ENCODE measurements around the gene FRAS1.
A peak's percentile ranks its signal among the peaks of the same experiment; 100 is the strongest.
"Not testable (repeated sequence)": the region's sequence is repeated elsewhere in the genome, so short reads cannot be mapped to it uniquely, and the experiment has no call there.

Gene FRAS1

GRCh38 chr4:78547899-78548298, 490.8 kb downstream of the FRAS1 start:
- not testable (repeated sequence) for H3K4me3 ChIP-seq, H3K27ac ChIP-seq

GRCh38 chr4:78548889-78549288, 491.8 kb downstream of the FRAS1 start:
- not testable (repeated sequence) for H3K27ac ChIP-seq, H3K4me3 ChIP-seq

- Histone ChIP-seq H3K27ac (peak within 1 kb of the TSS in 17 of 21 experiments; percentile 15 to 85 (median 61)), H3K4me3 (peak within 1 kb of the TSS; percentile 33 to 57 (median 48))
These were observed 494.6 kb downstream of the FRAS1 start, which contains the start of gene ANXA3 for GRCh38 chr4:78551420-78552351. Gene ANXA3, plus strand, starts transcription at chr4:78551770. Its CDS starts 2,704 bp downstream, at chr4:78554474.

- peak overlapping the region; percentile 33 to 57 (median 48) for H3K4me3 ChIP-seq
- H3K27ac ChIP-seq, result peak overlapping the region in 9 of 21 experiments; percentile 15 to 85 (median 71)
These were observed 495.4 kb downstream of the FRAS1 start for GRCh38 chr4:78552389-78553042.

GRCh38 chr4:78553043-78553396, 495.9 kb downstream of the FRAS1 start:
- Histone ChIP-seq H3K4me3 (no peak overlapping the region), H3K27ac (peak overlapping the region in 2 of 21 experiments; percentile 22 to 38)

GRCh38 chr4:78553529-78554060, 496.5 kb downstream of the FRAS1 start:
- H3K4me3 ChIP-seq, result no peak overlapping the region
- H3K27ac ChIP-seq, result peak overlapping the region in 1 of 21 experiments; percentile 22

GRCh38 chr4:78556665-78557064, 499.5 kb downstream of the FRAS1 start:
- Histone ChIP-seq H3K27ac (no peak overlapping the region), H3K4me3 (no peak overlapping the region)

GRCh38 chr4:78557841-78558240, 500.7 kb downstream of the FRAS1 start:
- Histone ChIP-seq H3K27ac (no peak overlapping the region), H3K4me3 (no peak overlapping the region)

- Histone ChIP-seq H3K4me3 (no peak overlapping the region), H3K27ac (no peak overlapping the region)
These were observed 501.3 kb downstream of the FRAS1 start for GRCh38 chr4:78558410-78558809.

GRCh38 chr4:78560296-78560963, 503.3 kb downstream of the FRAS1 start:
- H3K27ac ChIP-seq, result no peak overlapping the region
- H3K4me3 ChIP-seq, result no peak overlapping the region

- H3K27ac ChIP-seq, result no peak overlapping the region
These were observed 504.6 kb downstream of the FRAS1 start for GRCh38 chr4:78561677-78562076.

GRCh38 chr4:78562687-78563086, 505.6 kb downstream of the FRAS1 start:
- no peak overlapping the region for H3K4me3 ChIP-seq
- no peak overlapping the region for H3K27ac ChIP-seq

More at GRCh38 chr4:78561677-78562076, 504.6 kb downstream of the FRAS1 start:
- no peak overlapping the region for H3K4me3 ChIP-seq

- H3K27ac ChIP-seq, result peak overlapping the region in 1 of 21 experiments; percentile 42
These were observed 508.8 kb downstream of the FRAS1 start for GRCh38 chr4:78565971-78566372.

GRCh38 chr4:78566834-78567499, 509.8 kb downstream of the FRAS1 start:
- H3K27ac ChIP-seq, result peak overlapping the region in 1 of 21 experiments; percentile 42
- H3K4me3 ChIP-seq, result no peak overlapping the region

More at GRCh38 chr4:78565971-78566372, 508.8 kb downstream of the FRAS1 start:
- no peak overlapping the region for H3K4me3 ChIP-seq

- Histone ChIP-seq H3K27ac (no peak overlapping the region), H3K4me3 (no peak overlapping the region)
These were observed 510.5 kb downstream of the FRAS1 start for GRCh38 chr4:78567500-78568060.

GRCh38 chr4:78568640-78569305, 511.6 kb downstream of the FRAS1 start:
- no peak overlapping the region for H3K4me3 ChIP-seq
- peak overlapping the region in 4 of 21 experiments; percentile 11 to 41 (median 18) for H3K27ac ChIP-seq

- Histone ChIP-seq H3K4me3 (no peak overlapping the region), H3K27ac (peak overlapping the region in 3 of 21 experiments; percentile 11 to 41 (median 33))
These were observed 512.2 kb downstream of the FRAS1 start for GRCh38 chr4:78569306-78569821.

- Histone ChIP-seq H3K27ac (no peak overlapping the region), H3K4me3 (no peak overlapping the region)
These were observed 513.0 kb downstream of the FRAS1 start for GRCh38 chr4:78570117-78570516.
